Measurements from ENCODE around the gene CAB39. TPM values are rescaled to one million over a fixed set of nuclear protein-coding genes. Genes with fewer than 3 reads are reported as not detected.
A peak's percentile ranks its signal among the peaks of the same experiment; 100 is the strongest.

CAB39 gene
- total RNA-seq, 1 donor = 53.2 TPM

- TF ChIP-seq CTCF (IDR thresholded peaks at IDR 0.05; ENCODE audit: extremely low read depth, low read depth, low read length) = no peak
- Histone ChIP-seq H2AFZ (ENCODE audit: low read length) (no peak overlapping the region), H3K27ac (ENCODE audit: low read depth, low read length) (no peak overlapping the region), H3K9me3 (ENCODE audit: low read depth, low read length) (no peaks in the 10 kb centered on the region), H3K4me3 (ENCODE audit: insufficient read depth, low read length) (no peak overlapping the region), H3K79me2 (ENCODE audit: insufficient read depth, low read length) (no peaks in the 10 kb centered on the region), H3K27me3 (ENCODE audit: insufficient read depth, low read length) (no peaks in the 10 kb centered on the region), H3K4me2 (ENCODE audit: insufficient read depth, low read length) (no peak overlapping the region), H4K20me1 (ENCODE audit: insufficient read depth, low read length) (no peaks in the 10 kb centered on the region), H3K4me1 (ENCODE audit: insufficient read depth, low read length) (no peaks in the 10 kb centered on the region), H3K36me3 (ENCODE audit: insufficient read depth, low read length) (peaks cover 28% of the 10 kb centered on the region)
- DNase-seq (ENCODE audit: insufficient read length, low spot score, missing footprints) = no peak
Observed at GRCh38 chr2:230809015-230809414, 96.4 kb downstream of the CAB39 start.

- Histone ChIP-seq H3K4me3 (ENCODE audit: insufficient read depth, low read length) (no peak overlapping the region), H3K4me1 (ENCODE audit: insufficient read depth, low read length) (no peaks in the 10 kb centered on the region), H3K27me3 (ENCODE audit: insufficient read depth, low read length) (no peaks in the 10 kb centered on the region), H3K27ac (ENCODE audit: low read depth, low read length) (no peak overlapping the region), H3K79me2 (ENCODE audit: insufficient read depth, low read length) (no peaks in the 10 kb centered on the region), H2AFZ (ENCODE audit: low read length) (no peak overlapping the region), H3K36me3 (ENCODE audit: insufficient read depth, low read length) (peaks cover 28% of the 10 kb centered on the region), H4K20me1 (ENCODE audit: insufficient read depth, low read length) (no peaks in the 10 kb centered on the region), H3K9me3 (ENCODE audit: low read depth, low read length) (no peaks in the 10 kb centered on the region), H3K4me2 (ENCODE audit: insufficient read depth, low read length) (no peak overlapping the region)
- no peak for TF ChIP-seq CTCF (IDR thresholded peaks at IDR 0.05; ENCODE audit: extremely low read depth, low read depth, low read length)
- DNase-seq (ENCODE audit: insufficient read length, low spot score, missing footprints) = peak; percentile 42
Observed at GRCh38 chr2:230809677-230810251, 97.1 kb downstream of the CAB39 start.

- H3K9me3 ChIP-seq (ENCODE audit: low read depth, low read length) = no peaks in the 10 kb centered on the region
- no peak for DNase-seq (ENCODE audit: insufficient read length, low spot score, missing footprints)
- H3K79me2 ChIP-seq (ENCODE audit: insufficient read depth, low read length) = no peaks in the 10 kb centered on the region
- H4K20me1 ChIP-seq (ENCODE audit: insufficient read depth, low read length) = no peaks in the 10 kb centered on the region
- TF ChIP-seq CTCF (IDR thresholded peaks at IDR 0.05; ENCODE audit: extremely low read depth, low read depth, low read length) = no peak
- H3K4me3 ChIP-seq (ENCODE audit: insufficient read depth, low read length) = no peak overlapping the region
- H3K36me3 ChIP-seq (ENCODE audit: insufficient read depth, low read length) = peaks cover 36% of the 10 kb centered on the region
- H3K4me2 ChIP-seq (ENCODE audit: insufficient read depth, low read length) = no peak overlapping the region
- no peaks in the 10 kb centered on the region for H3K27me3 ChIP-seq (ENCODE audit: insufficient read depth, low read length)
- H3K4me1 ChIP-seq (ENCODE audit: insufficient read depth, low read length) = no peaks in the 10 kb centered on the region
- H2AFZ ChIP-seq (ENCODE audit: low read length) = no peak overlapping the region
- no peak overlapping the region for H3K27ac ChIP-seq (ENCODE audit: low read depth, low read length)
Observed at GRCh38 chr2:230811508-230811907, 98.9 kb downstream of the CAB39 start.

GRCh38 chr2:230812033-230812432 is 99.4 kb downstream of the CAB39 start:
- H3K4me2 ChIP-seq (ENCODE audit: insufficient read depth, low read length) = no peak overlapping the region
- H3K79me2 ChIP-seq (ENCODE audit: insufficient read depth, low read length) = no peaks in the 10 kb centered on the region
- peaks cover 38% of the 10 kb centered on the region for H3K36me3 ChIP-seq (ENCODE audit: insufficient read depth, low read length)
- H4K20me1 ChIP-seq (ENCODE audit: insufficient read depth, low read length) = no peaks in the 10 kb centered on the region
- no peak overlapping the region for H3K27ac ChIP-seq (ENCODE audit: low read depth, low read length)
- TF ChIP-seq CTCF (IDR thresholded peaks at IDR 0.05; ENCODE audit: extremely low read depth, low read depth, low read length) = no peak
- H2AFZ ChIP-seq (ENCODE audit: low read length) = no peak overlapping the region
- no peak overlapping the region for H3K4me3 ChIP-seq (ENCODE audit: insufficient read depth, low read length)
- DNase-seq (ENCODE audit: insufficient read length, low spot score, missing footprints) = no peak
- no peaks in the 10 kb centered on the region for H3K9me3 ChIP-seq (ENCODE audit: low read depth, low read length)
- H3K27me3 ChIP-seq (ENCODE audit: insufficient read depth, low read length) = no peaks in the 10 kb centered on the region
- H3K4me1 ChIP-seq (ENCODE audit: insufficient read depth, low read length) = no peaks in the 10 kb centered on the region

Data from osteoblast (primary cell).